ENCODE data around the gene MBD4. TPM values are rescaled to one million over a fixed set of nuclear protein-coding genes. Genes with fewer than 3 reads are reported as not detected.

MBD4 gene
- total RNA-seq, 4 donors from 2014 or later: 15.0 to 34.4 (median 30.4) TPM

DNA sequence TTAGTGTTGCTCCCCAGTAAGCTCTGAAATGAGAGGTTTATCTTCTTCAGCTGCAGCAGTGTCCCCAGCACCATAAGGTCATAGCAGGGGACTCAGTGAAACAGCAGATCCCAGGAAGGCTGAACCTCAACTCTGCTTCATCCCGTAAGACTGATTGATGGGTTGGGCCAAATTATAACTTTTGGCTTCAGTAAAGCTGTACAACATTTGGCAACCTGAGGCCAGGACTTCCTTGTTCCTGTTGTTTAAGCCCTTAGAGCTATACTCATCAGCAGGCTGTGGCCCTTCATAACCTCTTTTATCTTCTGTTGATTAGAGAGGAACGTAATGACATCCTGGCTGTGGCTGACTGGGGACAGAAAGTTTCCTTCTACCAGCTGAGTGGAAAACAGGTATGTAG, 29.3 kb upstream of the MBD4 start:
- H3K36me3 ChIP-seq: no peaks in the 10 kb centered on the region

DNA sequence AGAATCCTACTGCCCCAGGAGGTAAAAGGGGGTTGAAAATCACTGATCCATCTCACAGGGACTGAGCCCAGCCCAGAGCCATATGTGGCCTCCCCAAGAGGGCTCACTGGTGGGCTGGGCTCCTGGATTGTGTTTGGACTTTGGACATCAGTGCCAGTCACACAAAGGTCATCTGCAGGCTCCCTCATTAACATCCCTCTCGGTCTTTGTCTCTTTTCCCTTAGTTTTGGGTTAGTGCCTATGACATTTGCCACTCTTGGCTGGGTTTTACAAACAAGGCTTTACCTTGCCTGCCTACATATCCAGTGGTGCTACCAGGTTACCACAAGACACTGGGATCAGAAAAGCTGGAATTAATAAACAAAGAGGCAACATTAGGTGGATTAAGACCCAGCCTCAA, 28.2 kb upstream of the MBD4 start:
- no peaks in the 10 kb centered on the region for H3K27me3 ChIP-seq
- no peaks in the 10 kb centered on the region for H3K9me3 ChIP-seq
- DNase-seq: no peak
- in situ Hi-C loops (cut with MboI; ENCODE audit: low pct_ligation_motif_present in 1 of 4, low pct_unique_long_range_greater_than_20kb in 1 of 4, low sequenced_read_pairs in 3 of 4) (no loop called here), intact Hi-C loops (cut with DNase I; ENCODE audit: low total_unique reads) (no loop called here)
- 60 to 65% methylated on average over 1 of the region's 1 CpG for WGBS, 2 donors (ENCODE audit: low coverage in 1 of 2)
- no peak overlapping the region for H3K4me3 ChIP-seq
- H3K4me1 ChIP-seq: peaks cover 0 to 24% (median 7%) of the 10 kb centered on the region in 4 donors
- TF ChIP-seq POLR2A (IDR thresholded peaks at IDR 0.05) (no peak), EP300 (IDR thresholded peaks at IDR 0.05; ENCODE audit: low read depth) (no peak), POLR2AphosphoS5 (IDR thresholded peaks at IDR 0.05) (no peak)
- TF ChIP-seq, protein P1, sequence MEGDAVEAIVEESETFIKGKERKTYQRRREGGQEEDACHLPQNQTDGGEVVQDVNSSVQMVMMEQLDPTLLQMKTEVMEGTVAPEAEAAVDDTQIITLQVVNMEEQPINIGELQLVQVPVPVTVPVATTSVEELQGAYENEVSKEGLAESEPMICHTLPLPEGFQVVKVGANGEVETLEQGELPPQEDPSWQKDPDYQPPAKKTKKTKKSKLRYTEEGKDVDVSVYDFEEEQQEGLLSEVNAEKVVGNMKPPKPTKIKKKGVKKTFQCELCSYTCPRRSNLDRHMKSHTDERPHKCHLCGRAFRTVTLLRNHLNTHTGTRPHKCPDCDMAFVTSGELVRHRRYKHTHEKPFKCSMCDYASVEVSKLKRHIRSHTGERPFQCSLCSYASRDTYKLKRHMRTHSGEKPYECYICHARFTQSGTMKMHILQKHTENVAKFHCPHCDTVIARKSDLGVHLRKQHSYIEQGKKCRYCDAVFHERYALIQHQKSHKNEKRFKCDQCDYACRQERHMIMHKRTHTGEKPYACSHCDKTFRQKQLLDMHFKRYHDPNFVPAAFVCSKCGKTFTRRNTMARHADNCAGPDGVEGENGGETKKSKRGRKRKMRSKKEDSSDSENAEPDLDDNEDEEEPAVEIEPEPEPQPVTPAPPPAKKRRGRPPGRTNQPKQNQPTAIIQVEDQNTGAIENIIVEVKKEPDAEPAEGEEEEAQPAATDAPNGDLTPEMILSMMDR (IDR thresholded peaks at IDR 0.05): no peak
- no peaks in the 10 kb centered on the region for H3K36me3 ChIP-seq
- peak overlapping the region in 1 of 4 donors; percentile 5 for H3K27ac ChIP-seq

More for the DNA sequence above, 29.3 kb upstream of the MBD4 start:
- intact Hi-C loops (cut with DNase I; ENCODE audit: low total_unique reads): no loop called here
- peaks cover 0 to 24% (median 7%) of the 10 kb centered on the region in 4 donors for H3K4me1 ChIP-seq
- H3K27me3 ChIP-seq: no peaks in the 10 kb centered on the region
- DNase-seq: peak; percentile 35
- peak overlapping the region in 3 of 4 donors; percentile 32 to 36 (median 35) for H3K27ac ChIP-seq
- TF ChIP-seq EP300 (IDR thresholded peaks at IDR 0.05; ENCODE audit: low read depth) (no peak), POLR2A (IDR thresholded peaks at IDR 0.05) (no peak), POLR2AphosphoS5 (IDR thresholded peaks at IDR 0.05) (peak in 1 of 3 donors; percentile 47)
- TF ChIP-seq, protein P1 (IDR thresholded peaks at IDR 0.05): no peak
- 0 to 50% methylated on average over 1 to 2 of the region's 2 CpGs for WGBS, 2 donors (ENCODE audit: low coverage in 1 of 2)
- H3K9me3 ChIP-seq: no peaks in the 10 kb centered on the region
- no peak overlapping the region for H3K4me3 ChIP-seq
- in situ Hi-C loops (cut with MboI; ENCODE audit: low pct_ligation_motif_present in 1 of 4, low pct_unique_long_range_greater_than_20kb in 1 of 4, low sequenced_read_pairs in 3 of 4): no loop called here

DNA sequence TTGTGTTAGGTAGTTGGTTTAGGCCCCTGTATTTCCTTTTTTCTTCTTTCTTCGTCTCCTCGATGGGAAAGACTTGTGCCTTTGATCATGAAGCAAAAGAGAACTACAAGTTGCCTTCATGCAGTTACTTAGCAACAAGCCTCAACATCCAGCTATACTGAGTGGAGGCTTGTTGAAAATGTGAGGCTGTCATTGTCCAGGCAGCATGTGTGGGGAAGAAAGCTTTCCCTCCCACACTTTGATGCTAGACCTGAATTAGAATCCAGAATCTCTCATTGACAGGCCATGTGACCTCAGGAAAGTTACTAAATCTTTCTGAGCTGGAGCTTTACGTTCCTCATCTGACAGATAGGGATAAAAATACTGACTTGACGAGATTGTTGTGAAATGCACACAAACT, 24.0 kb upstream of the MBD4 start:
- no peak for DNase-seq
- intact Hi-C loops (cut with DNase I; ENCODE audit: low total_unique reads) (no loop called here), in situ Hi-C loops (cut with MboI; ENCODE audit: low pct_ligation_motif_present in 1 of 4, low pct_unique_long_range_greater_than_20kb in 1 of 4, low sequenced_read_pairs in 3 of 4) (no loop called here)
- H3K27ac ChIP-seq: no peak overlapping the region
- H3K4me1 ChIP-seq: peaks cover 0 to 13% (median 5%) of the 10 kb centered on the region in 4 donors
- H3K36me3 ChIP-seq: no peaks in the 10 kb centered on the region
- H3K27me3 ChIP-seq: no peaks in the 10 kb centered on the region
- TF ChIP-seq POLR2A (IDR thresholded peaks at IDR 0.05): no peak
- TF ChIP-seq EP300 (IDR thresholded peaks at IDR 0.05; ENCODE audit: low read depth): no peak
- TF ChIP-seq POLR2AphosphoS5 (IDR thresholded peaks at IDR 0.05): no peak
- TF ChIP-seq, protein P1 (IDR thresholded peaks at IDR 0.05): no peak
- no peak overlapping the region for H3K4me3 ChIP-seq
- no peaks in the 10 kb centered on the region for H3K9me3 ChIP-seq
- WGBS, 2 donors (ENCODE audit: low coverage in 1 of 2): 71 to 86% methylated on average over 2 to 4 of the region's 4 CpGs

DNA sequence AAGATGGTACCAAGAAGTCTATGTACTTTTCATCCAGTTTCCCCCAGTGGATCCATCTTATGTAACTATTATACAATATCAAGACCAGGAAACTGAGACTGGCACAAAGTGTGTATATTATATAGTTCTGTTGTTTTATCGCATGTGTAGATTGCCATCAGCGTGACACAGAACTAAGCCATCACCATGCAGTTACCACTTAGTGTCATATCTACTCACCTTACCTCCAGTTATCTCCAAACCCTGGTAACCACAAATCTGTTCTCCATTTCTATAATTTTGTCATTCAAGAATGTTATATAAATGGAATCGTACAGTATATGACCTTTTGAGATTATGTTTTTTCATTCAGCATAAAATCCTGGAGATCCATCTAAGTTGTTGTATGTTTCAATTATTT, 23.3 kb upstream of the MBD4 start:
- Histone ChIP-seq H3K27me3 (no peaks in the 10 kb centered on the region), H3K9me3 (no peaks in the 10 kb centered on the region), H3K4me3 (no peak overlapping the region), H3K27ac (no peak overlapping the region), H3K36me3 (no peaks in the 10 kb centered on the region), H3K4me1 (peaks cover 0 to 7% (median 3%) of the 10 kb centered on the region in 4 donors)
- in situ Hi-C loops (cut with MboI; ENCODE audit: low pct_ligation_motif_present in 1 of 4, low pct_unique_long_range_greater_than_20kb in 1 of 4, low sequenced_read_pairs in 3 of 4) (no loop called here), intact Hi-C loops (cut with DNase I; ENCODE audit: low total_unique reads) (no loop called here)
- no peak for DNase-seq
- no peak for TF ChIP-seq POLR2AphosphoS5 (IDR thresholded peaks at IDR 0.05)
- TF ChIP-seq POLR2A (IDR thresholded peaks at IDR 0.05): no peak
- TF ChIP-seq EP300 (IDR thresholded peaks at IDR 0.05; ENCODE audit: low read depth): no peak
- TF ChIP-seq, protein P1 (IDR thresholded peaks at IDR 0.05): no peak
- WGBS, 2 donors (ENCODE audit: low coverage in 1 of 2): 95% methylated on average over 3 of the region's 3 CpGs
